Measurements from ENCODE around the gene SWSAP1. TPM values are rescaled to one million over a fixed set of nuclear protein-coding genes. Genes with fewer than 3 reads are reported as not detected.

The SWSAP1 gene
- total RNA-seq, 2 donors from 2014 or later = 2.2 to 2.8 TPM

GRCh38 chr19:11335449-11336146, 38.9 kb upstream of the SWSAP1 start:
- no peak overlapping the region for H3K27ac ChIP-seq (ENCODE audit: low read depth, low read length)
- H3K9me3 Mint-ChIP-seq = peaks cover 2% of the 10 kb centered on the region
- H3K27ac Mint-ChIP-seq = no peak overlapping the region
- peaks cover 41% of the 10 kb centered on the region for H3K36me3 ChIP-seq (ENCODE audit: control insufficient read depth, insufficient read depth, low read length)
- no peaks in the 10 kb centered on the region for H3K9me3 ChIP-seq (ENCODE audit: control insufficient read depth, low read length)
- no peaks in the 10 kb centered on the region for H3K27me3 Mint-ChIP-seq (ENCODE audit: insufficient read depth)
- peaks cover 5% of the 10 kb centered on the region for H3K4me1 Mint-ChIP-seq
- no peak for DNase-seq
- H3K9ac ChIP-seq (ENCODE audit: extremely low read depth, low read length, poor library complexity, severe bottlenecking) = no peak overlapping the region
- no peak overlapping the region for H3K4me3 ChIP-seq (ENCODE audit: low read length)
- H3K36me3 Mint-ChIP-seq (ENCODE audit: low read depth) = peaks cover 50% of the 10 kb centered on the region
- H3K4me3 Mint-ChIP-seq = no peak overlapping the region
- peaks cover 5% of the 10 kb centered on the region for H3K4me1 ChIP-seq (ENCODE audit: control insufficient read depth, insufficient read depth, low read length)
- no peak for TF ChIP-seq CTCF (conservative IDR thresholded peaks at IDR 0.05)
- whole genome bisulfite sequencing, 2 experiments (ENCODE audit: insufficient coverage in 1 of 2, insufficient read length in 1 of 2) = 96 to 98% methylated on average over 17 of the region's 17 CpGs
- no peaks in the 10 kb centered on the region for H3K27me3 ChIP-seq (ENCODE audit: control insufficient read depth, insufficient read depth, low read length, poor library complexity, severe bottlenecking)

- Histone ChIP-seq H3K27me3 (ENCODE audit: control insufficient read depth, insufficient read depth, low read length, poor library complexity, severe bottlenecking) (no peaks in the 10 kb centered on the region), H3K27ac (ENCODE audit: low read depth, low read length) (no peak overlapping the region), H3K9ac (ENCODE audit: extremely low read depth, low read length, poor library complexity, severe bottlenecking) (no peak overlapping the region), H3K36me3 (ENCODE audit: control insufficient read depth, insufficient read depth, low read length) (peaks cover 46% of the 10 kb centered on the region), H3K4me1 (ENCODE audit: control insufficient read depth, insufficient read depth, low read length) (peaks cover 5% of the 10 kb centered on the region), H3K4me3 (ENCODE audit: low read length) (no peak overlapping the region), H3K9me3 (ENCODE audit: control insufficient read depth, low read length) (no peaks in the 10 kb centered on the region)
- no peak for DNase-seq
- peaks cover 5% of the 10 kb centered on the region for H3K4me1 Mint-ChIP-seq
- no peak for TF ChIP-seq CTCF (conservative IDR thresholded peaks at IDR 0.05)
- peaks cover 49% of the 10 kb centered on the region for H3K36me3 Mint-ChIP-seq (ENCODE audit: low read depth)
- H3K27ac Mint-ChIP-seq = no peak overlapping the region
- 96% methylated on average over 5 to 14 of the region's 14 CpGs for WGBS, 2 experiments (ENCODE audit: insufficient coverage in 1 of 2, insufficient read length in 1 of 2)
- peaks cover 2% of the 10 kb centered on the region for H3K9me3 Mint-ChIP-seq
- H3K4me3 Mint-ChIP-seq = no peak overlapping the region
- no peaks in the 10 kb centered on the region for H3K27me3 Mint-ChIP-seq (ENCODE audit: insufficient read depth)
These were observed 37.4 kb upstream of the SWSAP1 start for GRCh38 chr19:11337080-11337479.

- no peak overlapping the region for H3K9ac ChIP-seq (ENCODE audit: extremely low read depth, low read length, poor library complexity, severe bottlenecking)
- H3K9me3 ChIP-seq (ENCODE audit: control insufficient read depth, low read length) = no peaks in the 10 kb centered on the region
- Mint-ChIP-seq H3K4me1 (peaks cover 5% of the 10 kb centered on the region), H3K36me3 (ENCODE audit: low read depth) (peaks cover 45% of the 10 kb centered on the region), H3K27me3 (ENCODE audit: insufficient read depth) (no peaks in the 10 kb centered on the region), H3K4me3 (peak overlapping the region; percentile 71), H3K27ac (no peak overlapping the region), H3K9me3 (peaks cover 2% of the 10 kb centered on the region)
- WGBS, 2 experiments (ENCODE audit: insufficient coverage in 1 of 2, insufficient read length in 1 of 2) = 92% methylated on average over 7 of the region's 7 CpGs; no CpG with 5 or more reads in 1 of the 2 experiments
- peak overlapping the region; percentile 85 for H3K4me3 ChIP-seq (ENCODE audit: low read length)
- peaks cover 36% of the 10 kb centered on the region for H3K36me3 ChIP-seq (ENCODE audit: control insufficient read depth, insufficient read depth, low read length)
- peaks cover 5% of the 10 kb centered on the region for H3K4me1 ChIP-seq (ENCODE audit: control insufficient read depth, insufficient read depth, low read length)
- no peak for TF ChIP-seq CTCF (conservative IDR thresholded peaks at IDR 0.05)
- H3K27ac ChIP-seq (ENCODE audit: low read depth, low read length) = no peak overlapping the region
- no peaks in the 10 kb centered on the region for H3K27me3 ChIP-seq (ENCODE audit: control insufficient read depth, insufficient read depth, low read length, poor library complexity, severe bottlenecking)
- no peak for DNase-seq
These were observed 36.3 kb upstream of the SWSAP1 start for GRCh38 chr19:11338121-11338520.
